HepG2 (cell line): ENCODE data around the gene BSN. TPM values are rescaled to one million over a fixed set of nuclear protein-coding genes. Genes with fewer than 3 reads are reported as not detected.

Experiments used
- AKAP8 ChIP-seq: sonication (generic); formaldehyde crosslinking; IDR thresholded peaks from 2 replicates; pipeline ENCODE4 v1.5.1; 2020; ENCODE audit warnings: mild to moderate bottlenecking, missing genetic modification reagents
- ELF1 ChIP-seq: sonication (generic); formaldehyde crosslinking; IDR thresholded peaks from 2 replicates; pipeline ENCODE4 v1.4.0; 2020; ENCODE audit warnings: missing genetic modification reagents
- ELF3 ChIP-seq: IDR thresholded peaks from 2 replicates; pipeline ENCODE4 v1.6.1; 2016; ENCODE audit warnings: missing genetic modification reagents, missing compliant biosample characterization
- EP300 ChIP-seq, 3 experiments: sonication (generic) in 1 of 3; formaldehyde crosslinking in 1 of 3; IDR thresholded peaks; 2 replicates each; pipeline versions ENCODE4 v1.5.1 to v1.6.1; 2011 to 2020; ENCODE audit warnings: low read depth in 2 of 3, low read length in 2 of 3, borderline replicate concordance in 1 of 3, improper control_type of control experiment in 1 of 3, mild to moderate bottlenecking in 1 of 3, missing genetic modification reagents in 1 of 3, moderate library complexity in 1 of 3
- ESRRA ChIP-seq: sonication (generic); formaldehyde crosslinking; IDR thresholded peaks from 2 replicates; pipeline ENCODE4 v1.5.1; 2020; ENCODE audit warnings: mild to moderate bottlenecking, low read depth, missing genetic modification reagents
- FOSL2 ChIP-seq: sonication (generic); formaldehyde crosslinking; IDR thresholded peaks from 2 replicates; pipeline ENCODE4 v1.4.0; 2020; ENCODE audit warnings: missing genetic modification reagents
- HDAC1 ChIP-seq: sonication (generic); formaldehyde crosslinking; IDR thresholded peaks from 2 replicates; pipeline ENCODE4 v1.5.1; 2020; ENCODE audit warnings: mild to moderate bottlenecking, missing genetic modification reagents
- HOXA3 ChIP-seq: sonication (generic); formaldehyde crosslinking; IDR thresholded peaks from 2 replicates; pipeline ENCODE4 v1.5.0; 2020; ENCODE audit warnings: missing genetic modification reagents
- KDM6A ChIP-seq: IDR thresholded peaks from 2 replicates; pipeline ENCODE4 v1.6.1; 2016; ENCODE audit warnings: low read depth
- LCORL ChIP-seq, 2 experiments: fragments of 450-650 bp in 1 of 2; sonication (generic) in 1 of 2; formaldehyde crosslinking in 1 of 2; IDR thresholded peaks; 2 replicates each; pipeline versions ENCODE4 v1.5.0 to v1.6.1; 2017 to 2020; ENCODE audit warnings: antibody characterized with exemption in 1 of 2, missing genetic modification reagents in 1 of 2
- NKX3-1 ChIP-seq: sonication (generic); formaldehyde crosslinking; IDR thresholded peaks from 2 replicates; pipeline ENCODE4 v1.5.0; 2020; ENCODE audit warnings: missing genetic modification reagents
- NR2F6 ChIP-seq, 2 experiments: IDR thresholded peaks; 2 replicates each; pipeline ENCODE4 v1.6.1; 2016; ENCODE audit warnings: antibody characterized with exemption in 1 of 2, mild to moderate bottlenecking in 1 of 2
- PHF21A ChIP-seq: sonication (generic); formaldehyde crosslinking; IDR thresholded peaks from 2 replicates; pipeline ENCODE4 v1.5.0; 2020; ENCODE audit warnings: mild to moderate bottlenecking, missing genetic modification reagents
- PHF8 ChIP-seq: sonication (generic); formaldehyde crosslinking; IDR thresholded peaks from 2 replicates; pipeline ENCODE4 v1.5.0; 2020; ENCODE audit warnings: missing genetic modification reagents
- POGZ ChIP-seq: sonication (generic); formaldehyde crosslinking; IDR thresholded peaks from 2 replicates; pipeline ENCODE4 v1.4.0; 2020; ENCODE audit warnings: mild to moderate bottlenecking, missing genetic modification reagents
- SOX6 ChIP-seq, 2 experiments: fragments of 450-650 bp in 1 of 2; sonication (generic) in 1 of 2; formaldehyde crosslinking in 1 of 2; IDR thresholded peaks; 2 replicates each; pipeline versions ENCODE4 v1.4.0 to v1.6.1; 2017 to 2020; ENCODE audit warnings: antibody characterized with exemption in 1 of 2, mild to moderate bottlenecking in 1 of 2, missing genetic modification reagents in 1 of 2
- TARDBP ChIP-seq: sonication (generic); formaldehyde crosslinking; IDR thresholded peaks from 2 replicates; pipeline ENCODE4 v1.8.0; 2022; ENCODE audit warnings: mild to moderate bottlenecking, missing genetic modification reagents
- WIZ ChIP-seq: sonication (generic); formaldehyde crosslinking; IDR thresholded peaks from 2 replicates; pipeline ENCODE4 v1.5.1; 2020; ENCODE audit warnings: mild to moderate bottlenecking, missing genetic modification reagents
- ZFP36L1 ChIP-seq: sonication (generic); formaldehyde crosslinking; IDR thresholded peaks from 2 replicates; pipeline ENCODE4 v1.8.0; 2022; ENCODE audit warnings: mild to moderate bottlenecking, missing genetic modification reagents, moderate library complexity
- ZNF121 ChIP-seq: sonication (generic); formaldehyde crosslinking; IDR thresholded peaks from 2 replicates; pipeline ENCODE4 v1.5.0; 2020; ENCODE audit warnings: mild to moderate bottlenecking, missing genetic modification reagents
- ZNF160 ChIP-seq: sonication (generic); formaldehyde crosslinking; IDR thresholded peaks from 2 replicates; pipeline ENCODE4 v1.8.0; 2022; ENCODE audit warnings: mild to moderate bottlenecking, inconsistent platforms, missing genetic modification reagents
- ZNF263 ChIP-seq: sonication (generic); formaldehyde crosslinking; IDR thresholded peaks from 2 replicates; pipeline ENCODE4 v1.4.0; 2020; ENCODE audit warnings: missing genetic modification reagents
- ZNF556 ChIP-seq: sonication (generic); formaldehyde crosslinking; IDR thresholded peaks from 2 replicates; pipeline ENCODE4 v1.4.0; 2020; ENCODE audit warnings: mild to moderate bottlenecking, missing genetic modification reagents, borderline replicate concordance
- ZNF788 ChIP-seq: sonication (generic); formaldehyde crosslinking; IDR thresholded peaks from 2 replicates; pipeline ENCODE4 v1.5.0; 2020; ENCODE audit warnings: mild to moderate bottlenecking, missing genetic modification reagents, borderline replicate concordance
- ZNF792 ChIP-seq: IDR thresholded peaks from 2 replicates; pipeline ENCODE4 v1.6.1; 2016
- ZSCAN22 ChIP-seq: sonication (generic); formaldehyde crosslinking; IDR thresholded peaks from 2 replicates; pipeline ENCODE4 v1.4.0; 2020; ENCODE audit warnings: mild to moderate bottlenecking, missing genetic modification reagents
- polyA plus RNA-seq, 8 experiments: library from polyadenylated mRNA; depleted of rRNA in 3 of 8; stranded (reverse) in 7 of 8; unstranded in 1 of 8; fragments of >200 nt; fragmentation: Illumina TruSeq in 4 of 8; extraction: Trizol in 4 of 8; gene quantifications; 2 replicates each; pipeline versions ENCODE4 v1.2.1 to v1.2.3, GENCODE V29; 2011 to 2016; ENCODE audit warnings: low read depth in 4 of 8, missing spikeins in 1 of 8, mixed read lengths in 1 of 8; ENCODE audit not compliant: insufficient read depth in 1 of 8
- total RNA-seq, 5 experiments: library from RNA; depleted of rRNA; stranded (reverse); fragments of >200 nt; fragmentation: Illumina TruSeq; extraction: Trizol; gene quantifications; 2 replicates each; pipeline ENCODE4 v1.2.3, GENCODE V29; 2016; ENCODE audit warnings: low read depth in 1 of 5
- TF ChIP-seq, protein P1 (sequence below): sonication (generic); formaldehyde crosslinking; IDR thresholded peaks from 2 replicates; pipeline ENCODE4 v1.4.0; 2020; ENCODE audit warnings: missing genetic modification reagents
- TF ChIP-seq, protein P2 (sequence below): sonication (generic); formaldehyde crosslinking; IDR thresholded peaks from 2 replicates; pipeline ENCODE4 v1.4.0; 2020; ENCODE audit warnings: missing genetic modification reagents

The BSN gene
- total and polyA plus RNA-seq, 2 of the 13 experiments (the other 11 are each of a cell fraction or from before 2014, with no cell fraction given): 0.42 to 0.86 TPM

DNA sequence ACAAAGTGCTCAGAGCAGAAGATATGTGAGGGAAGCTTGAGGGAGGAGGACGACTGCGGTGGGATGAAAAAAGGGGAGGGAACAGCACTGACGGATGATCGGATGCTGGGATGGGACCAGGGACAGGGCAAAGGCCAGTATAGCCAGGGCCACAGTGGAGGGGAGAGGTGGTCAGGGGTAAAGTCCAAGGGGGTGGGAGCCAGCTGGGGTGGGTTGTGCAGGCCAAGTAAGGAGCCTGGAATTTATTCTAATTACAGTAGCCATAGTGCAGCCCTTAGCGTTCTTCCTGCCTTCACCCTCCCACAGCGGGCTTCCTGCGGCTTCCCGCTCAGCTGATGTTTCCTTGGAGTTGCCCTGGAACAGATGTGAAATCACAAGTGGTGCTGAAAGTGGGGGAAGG is 112.3 kb downstream of the BSN start (continued):
- peak; percentile 35; the same call in 1 of the 2 replicates for TF ChIP-seq FOSL2 (CRISPR knock-in tag)
- TF ChIP-seq ZSCAN22 (CRISPR knock-in tag): 0 out of 2 replicates have a peak, but pooled peaks have one; percentile 52
- TF ChIP-seq, protein P1, sequence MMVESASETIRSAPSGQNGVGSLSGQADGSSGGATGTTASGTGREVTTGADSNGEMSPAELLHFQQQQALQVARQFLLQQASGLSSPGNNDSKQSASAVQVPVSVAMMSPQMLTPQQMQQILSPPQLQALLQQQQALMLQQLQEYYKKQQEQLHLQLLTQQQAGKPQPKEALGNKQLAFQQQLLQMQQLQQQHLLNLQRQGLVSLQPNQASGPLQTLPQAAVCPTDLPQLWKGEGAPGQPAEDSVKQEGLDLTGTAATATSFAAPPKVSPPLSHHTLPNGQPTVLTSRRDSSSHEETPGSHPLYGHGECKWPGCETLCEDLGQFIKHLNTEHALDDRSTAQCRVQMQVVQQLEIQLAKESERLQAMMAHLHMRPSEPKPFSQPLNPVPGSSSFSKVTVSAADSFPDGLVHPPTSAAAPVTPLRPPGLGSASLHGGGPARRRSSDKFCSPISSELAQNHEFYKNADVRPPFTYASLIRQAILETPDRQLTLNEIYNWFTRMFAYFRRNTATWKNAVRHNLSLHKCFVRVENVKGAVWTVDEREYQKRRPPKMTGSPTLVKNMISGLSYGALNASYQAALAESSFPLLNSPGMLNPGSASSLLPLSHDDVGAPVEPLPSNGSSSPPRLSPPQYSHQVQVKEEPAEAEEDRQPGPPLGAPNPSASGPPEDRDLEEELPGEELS: 0 out of 2 replicates have a peak, but pooled peaks have one; percentile 31
- TF ChIP-seq AKAP8 (CRISPR knock-in tag): peak; percentile 20; the same call in 1 of the 2 replicates
- TF ChIP-seq KDM6A: 0 out of 2 replicates have a peak, but pooled peaks have one; percentile 67
- peak; percentile 56; the same call in 1 of the 2 replicates for TF ChIP-seq TARDBP (CRISPR knock-in tag)
- peak; percentile 25; the same call in 1 of the 2 replicates for TF ChIP-seq ELF1 (CRISPR knock-in tag)
- 0 out of 2 replicates have a peak, but pooled peaks have one; percentile 24 for TF ChIP-seq WIZ (CRISPR knock-in tag)
- peak; percentile 27; the same call in 1 of the 2 replicates for TF ChIP-seq PHF8 (CRISPR knock-in tag)
- TF ChIP-seq ZNF792: 0 out of 2 replicates have a peak, but pooled peaks have one; percentile 16
- TF ChIP-seq ZFP36L1 (CRISPR knock-in tag): no peak
- TF ChIP-seq ZNF263 (CRISPR knock-in tag): peak; percentile 93
- peak; percentile 58; the same call in 1 of the 2 replicates for TF ChIP-seq PHF21A (CRISPR knock-in tag)
- peak; percentile 65 for TF ChIP-seq NR2F6 (IDR thresholded peaks at IDR 0.05)
- TF ChIP-seq NR2F6 (CRISPR knock-in tag; IDR thresholded peaks at IDR 0.05): peak; percentile 60; the same call in 1 of the 2 replicates
- peak; percentile 60 for TF ChIP-seq HOXA3 (CRISPR knock-in tag)
- no peak for TF ChIP-seq NKX3-1 (CRISPR knock-in tag)
- TF ChIP-seq ZNF121 (CRISPR knock-in tag): peak; percentile 97
- TF ChIP-seq ZNF788 (CRISPR knock-in tag): peak; percentile 62; the same call in 1 of the 2 replicates
- TF ChIP-seq ZNF556 (CRISPR knock-in tag): no peak
- TF ChIP-seq ESRRA: peak; percentile 86
- peak; percentile 46; the same call in 1 of the 2 replicates for TF ChIP-seq LCORL (IDR thresholded peaks at IDR 0.05)
- 0 out of 2 replicates have a peak, but pooled peaks have one; percentile 35 for TF ChIP-seq LCORL (CRISPR knock-in tag; IDR thresholded peaks at IDR 0.05)
- 0 out of 2 replicates have a peak, but pooled peaks have one; percentile 18 for TF ChIP-seq ZNF160
- TF ChIP-seq ELF3: peak; percentile 51; the same call in 1 of the 2 replicates
- TF ChIP-seq EP300 (IDR thresholded peaks at IDR 0.05; ENCODE audit: low read depth in 2 of 2, low read length in 2 of 2): peak in 1 of 2 experiments; percentile 69; a peak in 2 of 4 replicates
- TF ChIP-seq EP300 (CRISPR knock-in tag; IDR thresholded peaks at IDR 0.05; ENCODE audit: borderline replicate concordance): no peak
- peak; percentile 48; the same call in 1 of the 2 replicates for TF ChIP-seq POGZ (CRISPR knock-in tag)
- TF ChIP-seq HDAC1: peak; percentile 69
- TF ChIP-seq SOX6 (IDR thresholded peaks at IDR 0.05): no peak
- 0 out of 2 replicates have a peak, but pooled peaks have one; percentile 40 for TF ChIP-seq SOX6 (CRISPR knock-in tag; IDR thresholded peaks at IDR 0.05)
- TF ChIP-seq, protein P2, sequence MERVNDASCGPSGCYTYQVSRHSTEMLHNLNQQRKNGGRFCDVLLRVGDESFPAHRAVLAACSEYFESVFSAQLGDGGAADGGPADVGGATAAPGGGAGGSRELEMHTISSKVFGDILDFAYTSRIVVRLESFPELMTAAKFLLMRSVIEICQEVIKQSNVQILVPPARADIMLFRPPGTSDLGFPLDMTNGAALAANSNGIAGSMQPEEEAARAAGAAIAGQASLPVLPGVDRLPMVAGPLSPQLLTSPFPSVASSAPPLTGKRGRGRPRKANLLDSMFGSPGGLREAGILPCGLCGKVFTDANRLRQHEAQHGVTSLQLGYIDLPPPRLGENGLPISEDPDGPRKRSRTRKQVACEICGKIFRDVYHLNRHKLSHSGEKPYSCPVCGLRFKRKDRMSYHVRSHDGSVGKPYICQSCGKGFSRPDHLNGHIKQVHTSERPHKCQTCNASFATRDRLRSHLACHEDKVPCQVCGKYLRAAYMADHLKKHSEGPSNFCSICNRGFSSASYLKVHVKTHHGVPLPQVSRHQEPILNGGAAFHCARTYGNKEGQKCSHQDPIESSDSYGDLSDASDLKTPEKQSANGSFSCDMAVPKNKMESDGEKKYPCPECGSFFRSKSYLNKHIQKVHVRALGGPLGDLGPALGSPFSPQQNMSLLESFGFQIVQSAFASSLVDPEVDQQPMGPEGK (CRISPR knock-in tag): peak; percentile 72
